Activated CD8-positive, alpha-beta T cell treated with anti-CD3 and anti-CD28 coated beads for 36 hours (primary cell): ENCODE measurements around the gene RSRC1. TPM values are rescaled to one million over a fixed set of nuclear protein-coding genes. Genes with fewer than 3 reads are reported as not detected.
"Not testable (repeated sequence)": the region's sequence is repeated elsewhere in the genome, so short reads cannot be mapped to it uniquely, and the experiment has no call there.

Experiments used
- ATAC-seq: fragments of 200-7000 bp; cut with Tn5 transposase; one replicate; pipeline ENCODE4 v1.10.0; 2021; ENCODE audit warnings: mild to moderate bottlenecking, moderate library complexity
- CTCF ChIA-PET: fragments of 350-600 bp; sonication (Branson Sonifier 250); formaldehyde crosslinking; loops from one replicate; lab custom pipeline; 2021; ENCODE audit warnings: antibody characterized with exemption; lab: Charles Lee
- POLR2A ChIA-PET: fragments of 350-600 bp; sonication (Branson Sonifier 250); formaldehyde crosslinking; loops from one replicate; lab custom pipeline; 2021; ENCODE audit warnings: antibody characterized with exemption; lab: Charles Lee
- DNase-seq: peaks from one replicate; pipeline ENCODE4 v3.0.0-alpha.2; 2020
- H3K27ac Mint-ChIP-seq: one replicate; pipeline ENCODE4 v1.8.0; 2021; ENCODE audit warnings: mild to moderate bottlenecking, mixed read lengths
- H3K27me3 Mint-ChIP-seq: one replicate; pipeline ENCODE4 v1.8.0; 2021; ENCODE audit warnings: mixed read lengths
- H3K36me3 Mint-ChIP-seq: one replicate; pipeline ENCODE4 v1.8.0; 2021; ENCODE audit warnings: low read depth, mixed read lengths
- H3K4me1 Mint-ChIP-seq: one replicate; pipeline ENCODE4 v1.8.0; 2021; ENCODE audit warnings: low read depth, mixed read lengths
- H3K4me3 Mint-ChIP-seq: one replicate; pipeline ENCODE4 v1.8.0; 2021; ENCODE audit warnings: mild to moderate bottlenecking, moderate library complexity, mixed read lengths
- H3K9me3 Mint-ChIP-seq: one replicate; pipeline ENCODE4 v1.8.0; 2021; ENCODE audit warnings: mixed read lengths
- CTCF ChIP-seq: fragments of 200-600 bp; IDR thresholded peaks from one replicate; pipeline ENCODE4 v1.8.0; 2022; ENCODE audit warnings: antibody characterized with exemption, mild to moderate bottlenecking
- intact Hi-C: fragments of 100-400 bp; cut with micrococcal nuclease; formaldehyde crosslinking; loops from one replicate; pipeline ENCODE4 v1.10.0; 2022
- total RNA-seq, 2 experiments: library from RNA; stranded (reverse); gene quantifications; one replicate each; pipeline ENCODE4 v1.2.3, GENCODE V29; 2021

The RSRC1 gene
- total RNA-seq, 2 experiments from 2014 or later = 37.9 to 44.7 TPM

GRCh38 chr3:158312560-158313141 is 202.8 kb downstream of the RSRC1 start:
- no peaks in the 10 kb centered on the region for H3K9me3 Mint-ChIP-seq
- ATAC-seq (no peak), DNase-seq (no peak)
- H3K4me1 Mint-ChIP-seq = no peaks in the 10 kb centered on the region
- ChIA-PET POLR2A (no interaction called here), CTCF (interaction anchor here (2.0 kb wide), 1 partner anchor 122 kb away, joined by 8 read pairs; no protein-coding TSS in a partner anchor)
- H3K4me3 Mint-ChIP-seq = no peak overlapping the region
- no peak for TF ChIP-seq CTCF
- intact Hi-C loops = loop anchor here (10.0 kb wide), 1 partner anchor 208 kb away; the partner anchor contains the start of gene SHOX2
- H3K36me3 Mint-ChIP-seq = peaks cover 2% of the 10 kb centered on the region
- no peak overlapping the region for H3K27ac Mint-ChIP-seq
- no peaks in the 10 kb centered on the region for H3K27me3 Mint-ChIP-seq

GRCh38 chr3:158313338-158313927 is 203.5 kb downstream of the RSRC1 start:
- no peaks in the 10 kb centered on the region for H3K4me1 Mint-ChIP-seq
- H3K9me3 Mint-ChIP-seq = no peaks in the 10 kb centered on the region
- no peak overlapping the region for H3K4me3 Mint-ChIP-seq
- ChIA-PET CTCF (interaction anchor here (0.8 to 2.0 kb wide), 4 partner anchors 11 to 707 kb away, joined by 3 to 8 read pairs (median 4); no protein-coding TSS in a partner anchor), POLR2A (no interaction called here)
- H3K27ac Mint-ChIP-seq = no peak overlapping the region
- DNase-seq = no peak
- H3K27me3 Mint-ChIP-seq = no peaks in the 10 kb centered on the region
- TF ChIP-seq CTCF = peak; percentile 67
- H3K36me3 Mint-ChIP-seq = peaks cover 2% of the 10 kb centered on the region
- intact Hi-C loops = loop anchor here (10.0 kb wide), 1 partner anchor 209 kb away; the partner anchor contains the start of gene SHOX2
- ATAC-seq = no peak

GRCh38 chr3:158314426-158315357 is 204.8 kb downstream of the RSRC1 start:
- no peak for DNase-seq
- ChIA-PET POLR2A (no interaction called here), CTCF (interaction anchor here (1.0 to 1.1 kb wide), 3 partner anchors 12 to 225 kb away, joined by 3 read pairs; no protein-coding TSS in a partner anchor)
- no peak for ATAC-seq
- Mint-ChIP-seq H3K4me3 (no peak overlapping the region), H3K27me3 (no peaks in the 10 kb centered on the region), H3K4me1 (no peaks in the 10 kb centered on the region), H3K9me3 (no peaks in the 10 kb centered on the region), H3K36me3 (peaks cover 5% of the 10 kb centered on the region), H3K27ac (no peak overlapping the region)
- TF ChIP-seq CTCF = no peak
- intact Hi-C loops = loop anchor here (10.0 kb wide), 1 partner anchor 210 kb away; the partner anchor contains the start of gene SHOX2

- H3K27ac Mint-ChIP-seq, CTCF ChIA-PET, ATAC-seq, H3K4me3 Mint-ChIP-seq, H3K9me3 Mint-ChIP-seq, H3K36me3 Mint-ChIP-seq, intact Hi-C loops, H3K4me1 Mint-ChIP-seq, H3K27me3 Mint-ChIP-seq: not testable (repeated sequence)
- POLR2A ChIA-PET = interaction anchor here (0.6 kb wide), 1 partner anchor 67 kb away, joined by 3 read pairs; no protein-coding TSS in a partner anchor
- DNase-seq = peak; percentile 6
Measured at GRCh38 chr3:158329696-158330441, 220.0 kb downstream of the RSRC1 start.

- no peaks in the 10 kb centered on the region for H3K27me3 Mint-ChIP-seq
- no peak overlapping the region for H3K4me3 Mint-ChIP-seq
- ATAC-seq (no peak), DNase-seq (no peak)
- no peaks in the 10 kb centered on the region for H3K4me1 Mint-ChIP-seq
- no peak overlapping the region for H3K27ac Mint-ChIP-seq
- no peaks in the 10 kb centered on the region for H3K9me3 Mint-ChIP-seq
- peaks cover 12% of the 10 kb centered on the region for H3K36me3 Mint-ChIP-seq
- intact Hi-C loops = no loop called here
- no peak for TF ChIP-seq CTCF
- ChIA-PET CTCF (no interaction called here), POLR2A (interaction anchor here (0.6 kb wide), 1 partner anchor 68 kb away, joined by 3 read pairs; no protein-coding TSS in a partner anchor)
Measured at GRCh38 chr3:158330870-158331269, 221.0 kb downstream of the RSRC1 start.
